Keratinocyte (primary cell): ENCODE measurements around the gene MAP3K2.

ENCODE experiments used
- EZH2 ChIP-seq: IDR thresholded peaks from one replicate; pipeline ENCODE4 v1.6.1; 2012; ENCODE audit warnings: inconsistent platforms, mild to moderate bottlenecking, low read length, moderate library complexity
- TF ChIP-seq, protein P1 (sequence below), 3 experiments: IDR thresholded peaks in 1 of 3; conservative IDR thresholded peaks in 1 of 3; optimal IDR thresholded peaks in 1 of 3; 2 replicates in 2 of 3; 3 replicates in 1 of 3; pipeline versions ENCODE3 to v1.5.1; 2011; ENCODE audit warnings: low read length in 3 of 3, mild to moderate bottlenecking in 3 of 3, moderate library complexity in 2 of 3, control low read depth in 1 of 3, inconsistent platforms in 1 of 3; ENCODE audit not compliant: insufficient read depth in 2 of 3; ENCODE audit errors: extremely low read depth in 1 of 3

DNA sequence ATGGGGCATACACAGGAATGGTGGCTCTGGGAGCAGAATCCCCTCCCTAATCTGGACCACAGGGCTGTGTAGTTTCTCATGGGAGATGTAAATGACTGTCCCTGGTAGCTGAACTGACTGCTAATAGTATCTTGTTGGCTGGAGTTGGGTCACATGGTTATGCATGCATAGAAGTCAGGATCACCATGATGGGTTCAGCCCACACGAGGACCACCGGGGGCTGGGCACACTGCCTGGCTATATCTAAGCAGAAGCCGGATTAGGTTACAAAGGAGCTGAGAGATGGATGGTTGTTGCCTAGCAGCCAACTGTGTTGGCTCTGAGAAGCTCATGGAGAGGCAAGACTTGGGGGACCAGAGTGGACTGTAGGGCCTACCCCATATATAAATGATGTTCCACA is 6.7 kb upstream of the MAP3K2 start:
- TF ChIP-seq, protein P1, sequence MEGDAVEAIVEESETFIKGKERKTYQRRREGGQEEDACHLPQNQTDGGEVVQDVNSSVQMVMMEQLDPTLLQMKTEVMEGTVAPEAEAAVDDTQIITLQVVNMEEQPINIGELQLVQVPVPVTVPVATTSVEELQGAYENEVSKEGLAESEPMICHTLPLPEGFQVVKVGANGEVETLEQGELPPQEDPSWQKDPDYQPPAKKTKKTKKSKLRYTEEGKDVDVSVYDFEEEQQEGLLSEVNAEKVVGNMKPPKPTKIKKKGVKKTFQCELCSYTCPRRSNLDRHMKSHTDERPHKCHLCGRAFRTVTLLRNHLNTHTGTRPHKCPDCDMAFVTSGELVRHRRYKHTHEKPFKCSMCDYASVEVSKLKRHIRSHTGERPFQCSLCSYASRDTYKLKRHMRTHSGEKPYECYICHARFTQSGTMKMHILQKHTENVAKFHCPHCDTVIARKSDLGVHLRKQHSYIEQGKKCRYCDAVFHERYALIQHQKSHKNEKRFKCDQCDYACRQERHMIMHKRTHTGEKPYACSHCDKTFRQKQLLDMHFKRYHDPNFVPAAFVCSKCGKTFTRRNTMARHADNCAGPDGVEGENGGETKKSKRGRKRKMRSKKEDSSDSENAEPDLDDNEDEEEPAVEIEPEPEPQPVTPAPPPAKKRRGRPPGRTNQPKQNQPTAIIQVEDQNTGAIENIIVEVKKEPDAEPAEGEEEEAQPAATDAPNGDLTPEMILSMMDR (optimal IDR thresholded peaks at IDR 0.05 in 1 of 3, IDR thresholded peaks at IDR 0.05 in 1 of 3, conservative IDR thresholded peaks at IDR 0.05 in 1 of 3; ENCODE audit: extremely low read depth in 1 of 3, insufficient read depth in 2 of 3, low read length in 3 of 3) = no peak
- TF ChIP-seq EZH2 = no peak
